GM12878 (cell line): ENCODE measurements around the gene TXNRD1. TPM values are rescaled to one million over a fixed set of nuclear protein-coding genes. Genes with fewer than 3 reads are reported as not detected.

Experiments
- ATAC-seq: fragments of 200-7000 bp; cut with Tn5 transposase; 3 replicates; pipeline ENCODE4 v1.9.1; 2020; ENCODE audit warnings: mild to moderate bottlenecking, moderate library complexity
- BruUV-seq: library from RNA; stranded (reverse); fragments of 400-500 nt; replicated peaks from 2 replicates; lab custom pipeline; 2021; lab: Mats Ljungman, UMichigan
- CTCF ChIA-PET: fragments of 300-600 bp; sonication (Branson Sonifier 250); formaldehyde crosslinking; extraction: SDS; loops from one replicate; lab custom pipeline; 2021; ENCODE audit warnings: inconsistent platforms; lab: Yijun Ruan, JAX
- POLR2A ChIA-PET: fragments of 350-600 bp; formaldehyde crosslinking; extraction: SDS; loops from one replicate; lab custom pipeline; 2021; ENCODE audit warnings: inconsistent platforms; lab: Charles Lee
- RAD21 ChIA-PET: fragments of 300-600 bp; sonication (Branson Sonifier 250); formaldehyde crosslinking; loops from one replicate; lab custom pipeline; 2023; ENCODE audit warnings: antibody characterized with exemption; ENCODE audit not compliant: unreplicated experiment; lab: Charles Lee
- SMC1A ChIA-PET: fragments of 300-600 bp; sonication (Branson Sonifier 250); formaldehyde crosslinking; loops from one replicate; lab custom pipeline; 2023; ENCODE audit not compliant: unreplicated experiment, uncharacterized antibody; lab: Charles Lee
- DNase-seq: peaks from one replicate; pipeline ENCODE4 v3.0.0-alpha.2; 2011; ENCODE audit warnings: low read depth, low spot score
- FAIRE-seq: peaks from 3 replicates; lab custom pipeline; 2011; peaks lifted over from hg19 to GRCh38; lab: Jason Lieb, UNC
- H2AFZ ChIP-seq: 2 replicates; pipeline ENCODE4 v1.6.0; 2011; ENCODE audit warnings: low read depth, low read length, control low read depth; ENCODE audit not compliant: control insufficient read depth
- H3K27ac ChIP-seq: 2 replicates; pipeline ENCODE4 v1.5.1; 2011; ENCODE audit warnings: control low read depth; ENCODE audit not compliant: control insufficient read depth, insufficient read depth
- H3K27me3 ChIP-seq, 2 experiments: replicated peaks in 1 of 2; 2 replicates each; pipeline versions ENCODE4 v1.6.0 to v1.6.1; 2011; ENCODE audit warnings: low read length in 1 of 2; ENCODE audit not compliant: control insufficient read depth in 2 of 2, insufficient read depth in 2 of 2
- H3K36me3 ChIP-seq, 2 experiments: 2 replicates each; pipeline ENCODE4 v1.5.1; 2011; ENCODE audit warnings: low read length in 1 of 2; ENCODE audit not compliant: control insufficient read depth in 2 of 2, insufficient read depth in 2 of 2
- H3K4me1 ChIP-seq: 2 replicates; pipeline ENCODE4 v1.6.1; 2011; ENCODE audit warnings: mild to moderate bottlenecking, low read length, moderate library complexity, mixed read lengths; ENCODE audit not compliant: control insufficient read depth, insufficient read depth
- H3K4me2 ChIP-seq: 2 replicates; pipeline ENCODE4 v1.6.0; 2011; ENCODE audit warnings: control low read depth; ENCODE audit not compliant: control insufficient read depth, insufficient read depth
- H3K4me3 ChIP-seq: fragments of 200-600 bp; sonication (generic); 2 replicates; pipeline ENCODE4 v1.5.1; 2016
- H3K79me2 ChIP-seq: 2 replicates; pipeline ENCODE4 v1.6.0; 2011; ENCODE audit warnings: low read length; ENCODE audit not compliant: control insufficient read depth, insufficient read depth
- H3K9ac ChIP-seq: 2 replicates; pipeline ENCODE4 v1.8.0; 2011; ENCODE audit warnings: low read length, control low read depth, mixed read lengths; ENCODE audit not compliant: control insufficient read depth, insufficient read depth
- H3K9me3 ChIP-seq: replicated peaks from 3 replicates; pipeline ENCODE4 v1.5.1; 2011; ENCODE audit warnings: mild to moderate bottlenecking, low read length; ENCODE audit not compliant: control insufficient read depth, insufficient read depth
- H4K20me1 ChIP-seq: 2 replicates; pipeline ENCODE4 v1.6.0; 2011; ENCODE audit not compliant: control insufficient read depth, insufficient read depth
- BMI1 ChIP-seq: fragments of 450-650 bp; IDR thresholded peaks from 2 replicates; pipeline ENCODE4 v1.6.1; 2016; ENCODE audit warnings: mild to moderate bottlenecking, moderate library complexity, borderline replicate concordance
- CBX5 ChIP-seq: sonication (generic); IDR thresholded peaks from 2 replicates; pipeline ENCODE4 v1.6.1; 2016; ENCODE audit warnings: low read depth, moderate library complexity, mild to moderate bottlenecking, inconsistent platforms
- PAX5 ChIP-seq: IDR thresholded peaks from 2 replicates; pipeline ENCODE4 v1.6.1; 2011; ENCODE audit warnings: low read depth, low read length, borderline replicate concordance
- PML ChIP-seq: IDR thresholded peaks from 2 replicates; pipeline ENCODE4 v1.6.1; 2012; ENCODE audit warnings: low read length, inconsistent platforms
- RCOR1 ChIP-seq: conservative IDR thresholded peaks from 2 replicates; pipeline ENCODE4 v1.6.1; 2012; ENCODE audit warnings: low read depth, low read length, improper control_type of control experiment
- STAT3 ChIP-seq: IDR thresholded peaks from 2 replicates; pipeline ENCODE4 v1.6.1; 2011; ENCODE audit warnings: low read depth, low read length, improper control_type of control experiment
- SUPT20H ChIP-seq: IDR thresholded peaks from 2 replicates; pipeline ENCODE4 v1.6.1; 2011; ENCODE audit warnings: low read depth, mild to moderate bottlenecking, low read length, moderate library complexity, borderline replicate concordance; ENCODE audit not compliant: control insufficient read depth
- TAF1 ChIP-seq: IDR thresholded peaks from 2 replicates; pipeline ENCODE4 v1.6.1; 2011; ENCODE audit warnings: mild to moderate bottlenecking, low read depth, low read length, borderline replicate concordance
- TCF12 ChIP-seq: IDR thresholded peaks from 2 replicates; pipeline ENCODE4 v1.6.1; 2011; ENCODE audit warnings: low read depth, mild to moderate bottlenecking, low read length
- TCF7 ChIP-seq: IDR thresholded peaks from 2 replicates; pipeline ENCODE4 v1.6.1; 2014; ENCODE audit warnings: antibody characterized with exemption, borderline replicate concordance
- YBX1 ChIP-seq: fragments of 450-650 bp; IDR thresholded peaks from 2 replicates; pipeline ENCODE4 v1.6.1; 2016; ENCODE audit warnings: antibody characterized with exemption
- WGBS: methylation state at CpG from one replicate; pipeline ENCODE4 v1.1.6; 2016; ENCODE audit warnings: low lambda C conversion rate; ENCODE audit not compliant: insufficient replicate concordance, insufficient coverage; ENCODE audit errors: missing lambda C conversion rate; 5-methylcytosine and 5-hydroxymethylcytosine counted together
- in situ Hi-C: fragments of 300-500 bp; cut with MboI; formaldehyde crosslinking; loops from 9 replicates; pipeline ENCODE4 v1.14.3; 2018; ENCODE audit warnings: mixed read lengths
- intact Hi-C: fragments of 100-400 bp; cut with micrococcal nuclease; formaldehyde crosslinking; loops from one replicate; pipeline ENCODE4 v1.14.2; 2022; ENCODE audit not compliant: unreplicated experiment
- polyA plus RNA-seq, 11 experiments: library from polyadenylated mRNA; depleted of rRNA in 4 of 11; unstranded in 6 of 11; stranded (reverse) in 5 of 11; fragments of >200 nt; fragmentation: Nextera tagmentation in 4 of 11; fragmentation: Illumina TruSeq in 1 of 11; extraction: Ambion mirVana in 4 of 11; extraction: Trizol in 1 of 11; gene quantifications; 1 replicate in 1 of 11; 2 replicates in 10 of 11; pipeline versions ENCODE4 v1.2.1 to v1.2.3, GENCODE V29; 2011 to 2016; ENCODE audit warnings: inconsistent platforms in 2 of 11, missing spikeins in 2 of 11, low read depth in 1 of 11
- total RNA-seq, 4 experiments: library from RNA; depleted of rRNA in 3 of 4; stranded (reverse); fragments of >200 nt in 3 of 4; fragmentation: Illumina TruSeq in 1 of 4; extraction: Trizol in 1 of 4; gene quantifications; 2 replicates each; pipeline versions ENCODE4 v1.2.1 to v1.2.3, GENCODE V29; 2013 to 2021
- TF ChIP-seq, protein P1 (sequence below): IDR thresholded peaks from 2 replicates; pipeline ENCODE4 v1.6.1; 2011; ENCODE audit warnings: low read depth, low read length, improper control_type of control experiment, borderline replicate concordance
- TF ChIP-seq, protein P2 (sequence below): IDR thresholded peaks from 2 replicates; pipeline ENCODE4 v1.6.1; 2012; ENCODE audit warnings: low read depth, low read length, improper control_type of control experiment
- TF ChIP-seq, protein P3 (sequence below): IDR thresholded peaks from 2 replicates; pipeline ENCODE4 v1.6.1; 2011; ENCODE audit warnings: mild to moderate bottlenecking, low read depth, low read length, moderate library complexity; ENCODE audit not compliant: insufficient replicate concordance

Gene TXNRD1
- total and polyA plus RNA-seq, 10 of the 15 experiments (the other 5 are each of a cell fraction or from before 2014, with no cell fraction given), result 52.6 to 84.6 (median 67.8) TPM

DNA sequence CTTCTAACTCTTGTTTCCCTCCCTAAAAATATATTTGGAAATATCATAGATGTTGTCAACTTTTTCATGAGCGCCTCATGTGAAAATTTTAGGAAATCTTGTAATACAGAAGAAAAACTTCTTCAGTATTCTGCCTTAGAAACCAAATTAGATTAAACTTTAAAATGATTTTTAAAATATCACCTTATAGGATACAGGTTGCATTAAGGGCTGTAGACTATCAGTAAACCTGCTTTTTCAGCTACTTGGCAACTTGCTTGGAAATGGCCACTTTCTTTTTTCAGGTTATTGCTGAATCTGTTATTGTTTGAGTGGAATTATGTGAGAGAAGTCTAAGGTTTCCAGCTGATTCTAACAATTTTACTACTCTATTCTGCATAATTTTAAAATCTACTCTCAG lies 97.1 kb downstream of the TXNRD1 start:
- ChIA-PET POLR2A (no interaction called here), RAD21 (interaction anchor here (0.6 kb wide), 1 partner anchor 920 kb away, joined by 3 read pairs; no protein-coding TSS in a partner anchor), SMC1A (interaction anchor here (1.0 to 2.0 kb wide), 3 partner anchors 9 to 24 kb away, joined by 3 to 6 read pairs (median 4); partner anchors contain the start of gene EID3), CTCF (interaction anchor here (1.3 kb wide), 1 partner anchor 32 kb away, joined by 4 read pairs; no protein-coding TSS in a partner anchor)
- H3K4me1 ChIP-seq, result no peaks in the 10 kb centered on the region
- 96% methylated on average over 1 of the region's 1 CpG for WGBS
- FAIRE-seq (no peak), DNase-seq (no peak), ATAC-seq (no peak)
- intact Hi-C loops, result no loop called here
- no peak overlapping the region for H3K27ac ChIP-seq
- TF ChIP-seq TAF1 (no peak), CBX5 (no peak), STAT3 (no peak), PML (no peak), TCF12 (no peak), TCF7 (no peak), RCOR1 (no peak), SUPT20H (no peak), PAX5 (no peak), YBX1 (no peak), BMI1 (no peak)
- TF ChIP-seq, protein P1, sequence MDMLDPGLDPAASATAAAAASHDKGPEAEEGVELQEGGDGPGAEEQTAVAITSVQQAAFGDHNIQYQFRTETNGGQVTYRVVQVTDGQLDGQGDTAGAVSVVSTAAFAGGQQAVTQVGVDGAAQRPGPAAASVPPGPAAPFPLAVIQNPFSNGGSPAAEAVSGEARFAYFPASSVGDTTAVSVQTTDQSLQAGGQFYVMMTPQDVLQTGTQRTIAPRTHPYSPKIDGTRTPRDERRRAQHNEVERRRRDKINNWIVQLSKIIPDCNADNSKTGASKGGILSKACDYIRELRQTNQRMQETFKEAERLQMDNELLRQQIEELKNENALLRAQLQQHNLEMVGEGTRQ, result no peak
- TF ChIP-seq, protein P2, sequence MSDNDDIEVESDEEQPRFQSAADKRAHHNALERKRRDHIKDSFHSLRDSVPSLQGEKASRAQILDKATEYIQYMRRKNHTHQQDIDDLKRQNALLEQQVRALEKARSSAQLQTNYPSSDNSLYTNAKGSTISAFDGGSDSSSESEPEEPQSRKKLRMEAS, result no peak
- TF ChIP-seq, protein P3, sequence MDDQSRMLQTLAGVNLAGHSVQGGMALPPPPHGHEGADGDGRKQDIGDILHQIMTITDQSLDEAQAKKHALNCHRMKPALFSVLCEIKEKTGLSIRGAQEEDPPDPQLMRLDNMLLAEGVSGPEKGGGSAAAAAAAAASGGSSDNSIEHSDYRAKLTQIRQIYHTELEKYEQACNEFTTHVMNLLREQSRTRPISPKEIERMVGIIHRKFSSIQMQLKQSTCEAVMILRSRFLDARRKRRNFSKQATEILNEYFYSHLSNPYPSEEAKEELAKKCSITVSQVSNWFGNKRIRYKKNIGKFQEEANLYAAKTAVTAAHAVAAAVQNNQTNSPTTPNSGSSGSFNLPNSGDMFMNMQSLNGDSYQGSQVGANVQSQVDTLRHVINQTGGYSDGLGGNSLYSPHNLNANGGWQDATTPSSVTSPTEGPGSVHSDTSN, result no peak
- H3K27me3 ChIP-seq, result no peaks in the 10 kb centered on the region
- H3K4me3 ChIP-seq, result no peak overlapping the region
- H4K20me1 ChIP-seq, result no peaks in the 10 kb centered on the region
- H3K36me3 ChIP-seq, result peaks cover 8 to 25% of the 10 kb centered on the region in 2 experiments
- H3K9me3 ChIP-seq, result no peaks in the 10 kb centered on the region
- in situ Hi-C loops, result no loop called here
- peaks cover 11% of the 10 kb centered on the region for H3K79me2 ChIP-seq
- H2AFZ ChIP-seq, result no peak overlapping the region
- no TSS peak for BruUV-seq
- H3K4me2 ChIP-seq, result no peak overlapping the region
- no peak overlapping the region for H3K9ac ChIP-seq
